ENCODE results near the gene PBX3. TPM values are rescaled to one million over a fixed set of nuclear protein-coding genes. Genes with fewer than 3 reads are reported as not detected.

PBX3 gene
- total RNA-seq, 1 experiment from 2014 or later = 46.0 TPM

DNA sequence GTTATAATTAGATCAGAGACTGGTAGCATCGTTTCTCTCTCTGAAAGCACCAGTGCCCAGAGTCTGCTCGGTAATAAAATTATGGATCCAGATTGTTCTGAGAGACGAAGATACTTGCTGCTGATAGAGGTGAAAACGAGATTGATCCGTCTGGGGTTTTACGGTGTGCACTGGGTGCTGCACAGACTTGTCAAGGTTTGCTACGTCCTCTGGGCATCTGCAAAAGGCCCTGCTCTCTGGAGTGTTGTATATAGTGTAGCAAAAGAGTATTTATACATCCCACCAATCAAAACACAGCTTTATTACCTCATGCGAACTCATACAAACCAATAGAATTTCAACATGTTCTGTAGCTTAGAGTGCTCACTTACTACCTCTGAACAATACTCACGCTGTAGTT is 219.3 kb downstream of the PBX3 start:
- H3K18ac ChIP-seq (ENCODE audit: insufficient read length, low read depth, low read length) = no peak overlapping the region
- H3K23ac ChIP-seq (ENCODE audit: insufficient read length, low read depth, low read length) = no peak overlapping the region
- no peak overlapping the region for H4K5ac ChIP-seq (ENCODE audit: insufficient read length, low read depth, low read length)
- H3K79me2 ChIP-seq (ENCODE audit: insufficient read depth, low read length) = no peaks in the 10 kb centered on the region
- no CpG with 5 or more reads among the region's 9 CpGs for WGBS (ENCODE audit: extremely low coverage, insufficient read length, low lambda C conversion rate)
- TF ChIP-seq, protein P1, sequence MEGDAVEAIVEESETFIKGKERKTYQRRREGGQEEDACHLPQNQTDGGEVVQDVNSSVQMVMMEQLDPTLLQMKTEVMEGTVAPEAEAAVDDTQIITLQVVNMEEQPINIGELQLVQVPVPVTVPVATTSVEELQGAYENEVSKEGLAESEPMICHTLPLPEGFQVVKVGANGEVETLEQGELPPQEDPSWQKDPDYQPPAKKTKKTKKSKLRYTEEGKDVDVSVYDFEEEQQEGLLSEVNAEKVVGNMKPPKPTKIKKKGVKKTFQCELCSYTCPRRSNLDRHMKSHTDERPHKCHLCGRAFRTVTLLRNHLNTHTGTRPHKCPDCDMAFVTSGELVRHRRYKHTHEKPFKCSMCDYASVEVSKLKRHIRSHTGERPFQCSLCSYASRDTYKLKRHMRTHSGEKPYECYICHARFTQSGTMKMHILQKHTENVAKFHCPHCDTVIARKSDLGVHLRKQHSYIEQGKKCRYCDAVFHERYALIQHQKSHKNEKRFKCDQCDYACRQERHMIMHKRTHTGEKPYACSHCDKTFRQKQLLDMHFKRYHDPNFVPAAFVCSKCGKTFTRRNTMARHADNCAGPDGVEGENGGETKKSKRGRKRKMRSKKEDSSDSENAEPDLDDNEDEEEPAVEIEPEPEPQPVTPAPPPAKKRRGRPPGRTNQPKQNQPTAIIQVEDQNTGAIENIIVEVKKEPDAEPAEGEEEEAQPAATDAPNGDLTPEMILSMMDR (conservative IDR thresholded peaks at IDR 0.05) = no peak
- Mint-ChIP-seq H3K4me1 (peaks cover 5% of the 10 kb centered on the region in 2 experiments), H3K27ac (no peak overlapping the region), H3K27me3 (ENCODE audit: low read depth) (no peaks in the 10 kb centered on the region), H3K4me3 (no peak overlapping the region), H3K9me3 (no peaks in the 10 kb centered on the region), H3K36me3 (ENCODE audit: insufficient read depth in 1 of 3, low read depth in 3 of 3) (peaks cover 3 to 56% (median 51%) of the 10 kb centered on the region in 3 experiments; a peak in 6 of 7 replicates)
- H4K8ac ChIP-seq (replicated peaks; ENCODE audit: insufficient read length, low read depth, low read length) = no peak overlapping the region
- no peak overlapping the region for H3K4me2 ChIP-seq (ENCODE audit: insufficient read depth, insufficient read length, low read length)
- no peak overlapping the region for H4K91ac ChIP-seq (ENCODE audit: insufficient read length, low read depth, low read length)
- no peak overlapping the region for H2AFZ ChIP-seq (ENCODE audit: low read length)
- H3K4ac ChIP-seq (ENCODE audit: low read depth, low read length) = no peak overlapping the region
- H3T11ph ChIP-seq (ENCODE audit: low read length) = no peak overlapping the region
- H2BK120ac ChIP-seq (ENCODE audit: low read depth, low read length, poor library complexity, severe bottlenecking) = no peak overlapping the region
- no peak overlapping the region for H2BK12ac ChIP-seq (ENCODE audit: insufficient read length, low read depth, low read length)
- no peak overlapping the region for H2BK20ac ChIP-seq (ENCODE audit: low read depth, low read length, poor library complexity, severe bottlenecking)
- no peak overlapping the region for H3K9ac ChIP-seq (ENCODE audit: extremely low read depth, insufficient read length, low read length)
- H3K56ac ChIP-seq (ENCODE audit: insufficient read length, low read depth, low read length) = no peak overlapping the region
- H3K27ac ChIP-seq (ENCODE audit: insufficient read length, low read depth, low read length) = no peak overlapping the region
- no peaks in the 10 kb centered on the region for H3K79me1 ChIP-seq (ENCODE audit: insufficient read depth, low read depth, low read length, poor library complexity, severe bottlenecking)
- H3K23me2 ChIP-seq (ENCODE audit: insufficient read length, low read depth, low read length, poor library complexity, severe bottlenecking) = no peaks in the 10 kb centered on the region
- H4K20me1 ChIP-seq (ENCODE audit: control insufficient read depth, insufficient read depth, insufficient read length) = no peaks in the 10 kb centered on the region
- no peaks in the 10 kb centered on the region for H3K4me1 ChIP-seq (ENCODE audit: insufficient read depth, low read length)
- no peaks in the 10 kb centered on the region for H3K27me3 ChIP-seq (ENCODE audit: insufficient read depth, low read length)
- no peaks in the 10 kb centered on the region for H3K9me3 ChIP-seq (ENCODE audit: control insufficient read depth, low read depth, low read length)
- no peak overlapping the region for H2BK15ac ChIP-seq (ENCODE audit: low read depth, low read length)
- H3K14ac ChIP-seq (ENCODE audit: insufficient read depth, low read length) = no peak overlapping the region
- no peak overlapping the region for H2BK5ac ChIP-seq (ENCODE audit: insufficient read length, low read length)
- H2AK5ac ChIP-seq (ENCODE audit: insufficient read length, low read length) = no peak overlapping the region
- DNase-seq = no peak
